Measurements from ENCODE around the gene HDDC2. TPM values are rescaled to one million over a fixed set of nuclear protein-coding genes. Genes with fewer than 3 reads are reported as not detected.

HDDC2 gene
- total and polyA plus RNA-seq, 2 of the 8 experiments (the other 6 are each of a cell fraction or from before 2014, with no cell fraction given): 89.3 to 129 TPM

DNA sequence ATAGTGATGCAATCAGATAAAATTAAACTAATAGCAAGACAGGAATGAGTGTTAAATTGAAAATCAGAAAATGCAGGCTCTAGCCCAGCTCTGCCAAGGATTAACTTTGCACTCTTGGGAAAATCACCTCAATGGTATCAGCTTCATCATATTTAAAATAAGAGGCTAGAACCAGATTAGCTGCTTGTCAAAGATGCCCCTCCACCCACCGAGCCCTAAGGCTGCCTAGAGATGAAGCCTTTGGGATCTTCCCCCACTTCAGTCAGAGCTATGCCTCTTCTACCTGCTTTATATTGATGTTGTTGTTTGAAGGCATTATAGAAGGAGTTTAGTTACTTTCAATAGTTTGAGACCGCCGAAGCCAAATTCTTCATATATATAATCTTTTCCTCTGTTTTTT, 47.4 kb downstream of the HDDC2 start:
- no peak overlapping the region for H3K4ac ChIP-seq (replicated peaks; ENCODE audit: insufficient read length, low read depth, low read length)
- no peak overlapping the region for H3K4me3 ChIP-seq (ENCODE audit: extremely low read depth in 1 of 4, insufficient read depth in 2 of 4, low read depth in 3 of 4, low read length in 4 of 4)
- no peak overlapping the region for H3K23ac ChIP-seq (ENCODE audit: insufficient read length)
- H3K9ac ChIP-seq (replicated peaks in 1 of 4; ENCODE audit: extremely low read depth in 1 of 4, low read depth in 3 of 4, low read length in 3 of 4): no peak overlapping the region
- H2BK15ac ChIP-seq (ENCODE audit: low read length): no peak overlapping the region
- no peak overlapping the region for H4K8ac ChIP-seq (ENCODE audit: extremely low read depth, insufficient read depth, low read length)
- no peak overlapping the region for H3K14ac ChIP-seq (ENCODE audit: insufficient read length)
- FAIRE-seq (no peak), DNase-seq (ENCODE audit: low read depth in 1 of 2, low spot score in 2 of 2) (no peak)
- H2BK120ac ChIP-seq (replicated peaks; ENCODE audit: low read depth, low read length): no peak overlapping the region
- H2BK12ac ChIP-seq (ENCODE audit: low read depth, low read length): no peak overlapping the region
- H3K36me3 ChIP-seq (ENCODE audit: control insufficient read depth in 2 of 4, insufficient read depth in 4 of 4, low read length in 3 of 4): no peaks in the 10 kb centered on the region
- no peaks in the 10 kb centered on the region for H4K20me1 ChIP-seq (replicated peaks in 1 of 2; ENCODE audit: control insufficient read depth in 1 of 2, insufficient read depth in 2 of 2, low read length in 2 of 2)
- no peaks in the 10 kb centered on the region for H3K27me3 ChIP-seq (replicated peaks in 1 of 4; ENCODE audit: control insufficient read depth in 3 of 4, extremely low read depth in 1 of 4, insufficient read depth in 3 of 4, low read length in 3 of 4)
- no peaks in the 10 kb centered on the region for H3K79me2 ChIP-seq (ENCODE audit: control insufficient read depth in 1 of 2, insufficient read depth in 2 of 2, low read length in 2 of 2)
- H2AK5ac ChIP-seq (ENCODE audit: low read depth, low read length): no peak overlapping the region
- H3K4me2 ChIP-seq (ENCODE audit: insufficient read depth in 1 of 2, low read depth in 2 of 2, low read length in 2 of 2): no peak overlapping the region
- H2BK20ac ChIP-seq (ENCODE audit: low read length): no peak overlapping the region
- peaks cover 0 to 2% (median 0%) of the 10 kb centered on the region in 4 experiments; a peak in 1 of 7 replicates for H3K4me1 ChIP-seq (replicated peaks in 1 of 4; ENCODE audit: control insufficient read depth in 3 of 4, insufficient read depth in 4 of 4, low read length in 3 of 4)
- H2BK5ac ChIP-seq (ENCODE audit: low read depth, low read length): no peak overlapping the region
- CTCF ChIA-PET (ENCODE audit: partially characterized antibody): interaction anchor here (0.6 kb wide), 1 partner anchor 99 kb away, joined by 3 read pairs; no protein-coding TSS in a partner anchor
- 88% methylated on average over 3 of the region's 3 CpGs; no CpG with 5 or more reads in 1 of the 2 experiments for WGBS, 2 experiments (ENCODE audit: extremely low coverage in 1 of 2, insufficient coverage in 1 of 2, insufficient read length in 1 of 2, insufficient replicate concordance in 2 of 2, low coverage in 1 of 2, low lambda C conversion rate in 2 of 2, missing lambda C conversion rate in 1 of 2)
- H3K23me2 ChIP-seq (ENCODE audit: low read depth, low read length): no peaks in the 10 kb centered on the region
- H3K18ac ChIP-seq (ENCODE audit: extremely low read depth, low read length): no peak overlapping the region
- H3K56ac ChIP-seq (replicated peaks; ENCODE audit: insufficient read length, low read depth, low read length): no peak overlapping the region
- POLR2A ChIA-PET (ENCODE audit: partially characterized antibody): interaction anchor here (0.8 kb wide), 1 partner anchor 10 kb away, joined by 3 read pairs; no protein-coding TSS in a partner anchor
- H4K5ac ChIP-seq (ENCODE audit: insufficient read length, low read depth, low read length): no peak overlapping the region
- H3K9me3 ChIP-seq (ENCODE audit: insufficient read depth in 2 of 2, low read depth in 1 of 2, low read length in 1 of 2): no peaks in the 10 kb centered on the region
- no peak overlapping the region for H4K91ac ChIP-seq (replicated peaks; ENCODE audit: insufficient read length, low read length)
- H3K27ac ChIP-seq (ENCODE audit: low read depth, low read length): no peak overlapping the region
- no peak overlapping the region for H2AFZ ChIP-seq (ENCODE audit: low read length)
- H3K79me1 ChIP-seq (ENCODE audit: low read depth, low read length): no peaks in the 10 kb centered on the region

All from H1 (cell line).